ENCODE data around the gene PSKH1. TPM values are rescaled to one million over a fixed set of nuclear protein-coding genes. Genes with fewer than 3 reads are reported as not detected.
A peak's percentile ranks its signal among the peaks of the same experiment; 100 is the strongest.

PSKH1 gene
- total RNA-seq, 1 experiment from 2014 or later, result 21.7 TPM

- Mint-ChIP-seq H3K36me3 (ENCODE audit: insufficient read depth, unreplicated experiment) (peaks cover 75% of the 10 kb centered on the region), H3K4me1 (ENCODE audit: insufficient read depth, unreplicated experiment) (peaks cover 13% of the 10 kb centered on the region), H3K27me3 (ENCODE audit: insufficient read depth, unreplicated experiment) (no peaks in the 10 kb centered on the region), H3K4me3 (ENCODE audit: unreplicated experiment) (no peak overlapping the region), H3K9me3 (ENCODE audit: unreplicated experiment) (no peaks in the 10 kb centered on the region), H3K27ac (ENCODE audit: low read depth, unreplicated experiment) (no peak overlapping the region)
- DNase-seq (ENCODE audit: unreplicated experiment), result no peak
- no peak for TF ChIP-seq CTCF (IDR thresholded peaks at IDR 0.05; ENCODE audit: unreplicated experiment)
- CTCF ChIA-PET, result interaction anchor here (0.6 to 1.0 kb wide), 3 partner anchors 11 to 87 kb away, joined by 3 to 4 read pairs (median 3); partner anchors contain the start of genes DDX28 and DUS2
- intact Hi-C loops (cut with micrococcal nuclease), result no loop called here
- POLR2A ChIA-PET, result interaction anchor here (1.4 to 2.5 kb wide), 2 partner anchors 8 to 9 kb away, joined by 7 to 9 read pairs; partner anchors contain the start of gene PSMB10
- no TSS peak for BruUV-seq (replicated peaks)
Observed at GRCh38 chr16:67944690-67945391, 51.8 kb downstream of the PSKH1 start.

GRCh38 chr16:67945392-67945933 lies 52.4 kb downstream of the PSKH1 start:
- no peaks in the 10 kb centered on the region for H3K27me3 Mint-ChIP-seq (ENCODE audit: insufficient read depth, unreplicated experiment)
- peaks cover 78% of the 10 kb centered on the region for H3K36me3 Mint-ChIP-seq (ENCODE audit: insufficient read depth, unreplicated experiment)
- POLR2A ChIA-PET, result interaction anchor here (0.5 to 2.5 kb wide), 3 partner anchors 8 to 11 kb away, joined by 3 to 9 read pairs (median 7); partner anchors contain the start of gene PSMB10

GRCh38 chr16:67946128-67946569 lies 53.1 kb downstream of the PSKH1 start:
- CTCF ChIA-PET, result interaction anchor here (0.7 kb wide), 1 partner anchor 11 kb away, joined by 3 read pairs; no protein-coding TSS in a partner anchor
- H3K9me3 Mint-ChIP-seq (ENCODE audit: unreplicated experiment), result no peaks in the 10 kb centered on the region
- POLR2A ChIA-PET, result interaction anchor here (0.5 to 2.5 kb wide), 4 partner anchors 9 to 15 kb away, joined by 3 to 9 read pairs (median 4); partner anchors contain the start of gene PSMB10

More at GRCh38 chr16:67945392-67945933, 52.4 kb downstream of the PSKH1 start:
- TF ChIP-seq CTCF (IDR thresholded peaks at IDR 0.05; ENCODE audit: unreplicated experiment), result no peak
- no peak for DNase-seq (ENCODE audit: unreplicated experiment)
- CTCF ChIA-PET, result interaction anchor here (0.6 kb wide), 1 partner anchor 78 kb away, joined by 3 read pairs; the partner anchor contains the start of genes DDX28 and DUS2
- Mint-ChIP-seq H3K9me3 (ENCODE audit: unreplicated experiment) (no peaks in the 10 kb centered on the region), H3K27ac (ENCODE audit: low read depth, unreplicated experiment) (no peak overlapping the region), H3K4me1 (ENCODE audit: insufficient read depth, unreplicated experiment) (peaks cover 9% of the 10 kb centered on the region), H3K4me3 (ENCODE audit: unreplicated experiment) (no peak overlapping the region)
- intact Hi-C loops (cut with micrococcal nuclease), result no loop called here
- BruUV-seq (replicated peaks), result TSS peak; percentile 24

More at GRCh38 chr16:67946128-67946569, 53.1 kb downstream of the PSKH1 start:
- no peak for DNase-seq (ENCODE audit: unreplicated experiment)
- Mint-ChIP-seq H3K27me3 (ENCODE audit: insufficient read depth, unreplicated experiment) (no peaks in the 10 kb centered on the region), H3K27ac (ENCODE audit: low read depth, unreplicated experiment) (no peak overlapping the region), H3K4me1 (ENCODE audit: insufficient read depth, unreplicated experiment) (peaks cover 9% of the 10 kb centered on the region), H3K36me3 (ENCODE audit: insufficient read depth, unreplicated experiment) (peaks cover 82% of the 10 kb centered on the region), H3K4me3 (ENCODE audit: unreplicated experiment) (no peak overlapping the region)
- no peak for TF ChIP-seq CTCF (IDR thresholded peaks at IDR 0.05; ENCODE audit: unreplicated experiment)
- intact Hi-C loops (cut with micrococcal nuclease), result no loop called here
- no TSS peak for BruUV-seq (replicated peaks)
